Measurements from ENCODE around the gene RABGAP1L. TPM values are rescaled to one million over a fixed set of nuclear protein-coding genes. Genes with fewer than 3 reads are reported as not detected.
A peak's percentile ranks its signal among the peaks of the same experiment; 100 is the strongest.

The RABGAP1L gene
- total RNA-seq, 2 experiments from 2014 or later, result 59.8 to 67.6 TPM

- Mint-ChIP-seq H3K9me3 (no peaks in the 10 kb centered on the region), H3K27ac (no peak overlapping the region), H3K27me3 (no peaks in the 10 kb centered on the region), H3K36me3 (ENCODE audit: low read depth) (no peaks in the 10 kb centered on the region), H3K4me3 (no peak overlapping the region), H3K4me1 (ENCODE audit: low read depth) (no peaks in the 10 kb centered on the region)
- intact Hi-C loops (cut with DNase I, micrococcal nuclease), result no loop called here
- ChIA-PET POLR2A (interaction anchor here (2.0 to 5.6 kb wide), 3 partner anchors 168 to 223 kb away, joined by 16 to 85 read pairs (median 24); partner anchors contain the start of genes CACYBP and MRPS14), CTCF (interaction anchor here (1.8 to 2.1 kb wide), 2 partner anchors 165 to 198 kb away, joined by 7 read pairs; partner anchors contain the start of gene CACYBP)
- DNase-seq, result peak in 1 of 14 experiments; percentile 8
- no peak overlapping the region for H3K27ac ChIP-seq (ENCODE audit: low read depth in 1 of 2, low read length in 2 of 2)
- peak overlapping the region; percentile 79 for H3K4me3 ChIP-seq (ENCODE audit: low read length)
- H3K9me3 ChIP-seq (ENCODE audit: control insufficient read depth in 1 of 2, insufficient read depth in 1 of 2, low read length in 2 of 2), result no peaks in the 10 kb centered on the region
- ATAC-seq (ENCODE audit: poor library complexity), result no peak
- TF ChIP-seq CTCF (IDR thresholded peaks at IDR 0.05), result no peak
- no peaks in the 10 kb centered on the region for H3K36me3 ChIP-seq (ENCODE audit: insufficient read depth, low read length)
- peaks cover 12% of the 10 kb centered on the region for H3K4me1 ChIP-seq (ENCODE audit: insufficient read depth, low read length)
- no peaks in the 10 kb centered on the region for H3K27me3 ChIP-seq (ENCODE audit: control insufficient read depth in 1 of 2, insufficient read depth in 2 of 2, low read length in 2 of 2)
Observed at GRCh38 chr1:174800876-174801275, 641.6 kb downstream of the RABGAP1L start.

GRCh38 chr1:174809755-174810280 lies 650.5 kb downstream of the RABGAP1L start:
- intact Hi-C loops (cut with DNase I, micrococcal nuclease), result no loop called here
- Mint-ChIP-seq H3K9me3 (no peaks in the 10 kb centered on the region), H3K27me3 (no peaks in the 10 kb centered on the region), H3K36me3 (ENCODE audit: low read depth) (peaks cover 14% of the 10 kb centered on the region), H3K27ac (no peak overlapping the region), H3K4me1 (ENCODE audit: low read depth) (peaks cover under 1% of the 10 kb centered on the region), H3K4me3 (no peak overlapping the region)
- DNase-seq (no peak), ATAC-seq (ENCODE audit: poor library complexity) (no peak)
- no peak for TF ChIP-seq CTCF (IDR thresholded peaks at IDR 0.05)
- Histone ChIP-seq H3K27me3 (ENCODE audit: control insufficient read depth in 1 of 2, insufficient read depth in 2 of 2, low read length in 2 of 2) (no peaks in the 10 kb centered on the region), H3K4me3 (ENCODE audit: low read length) (no peak overlapping the region), H3K4me1 (ENCODE audit: insufficient read depth, low read length) (no peaks in the 10 kb centered on the region), H3K27ac (ENCODE audit: low read depth in 1 of 2, low read length in 2 of 2) (no peak overlapping the region), H3K36me3 (ENCODE audit: insufficient read depth, low read length) (no peaks in the 10 kb centered on the region), H3K9me3 (ENCODE audit: control insufficient read depth in 1 of 2, insufficient read depth in 1 of 2, low read length in 2 of 2) (no peaks in the 10 kb centered on the region)
- POLR2A ChIA-PET, result no interaction called here
- CTCF ChIA-PET, result interaction anchor here (1.5 kb wide), 1 partner anchor 12 kb away, joined by 3 read pairs; no protein-coding TSS in a partner anchor

GRCh38 chr1:174812016-174812415 lies 652.7 kb downstream of the RABGAP1L start:
- DNase-seq (no peak), ATAC-seq (ENCODE audit: poor library complexity) (no peak)
- CTCF ChIA-PET, result no interaction called here
- no peaks in the 10 kb centered on the region for H3K36me3 ChIP-seq (ENCODE audit: insufficient read depth, low read length)
- Mint-ChIP-seq H3K9me3 (no peaks in the 10 kb centered on the region), H3K27ac (no peak overlapping the region), H3K27me3 (no peaks in the 10 kb centered on the region), H3K4me1 (ENCODE audit: low read depth) (peaks cover 4% of the 10 kb centered on the region), H3K4me3 (no peak overlapping the region), H3K36me3 (ENCODE audit: low read depth) (peaks cover 18% of the 10 kb centered on the region)
- H3K27me3 ChIP-seq (ENCODE audit: control insufficient read depth in 1 of 2, insufficient read depth in 2 of 2, low read length in 2 of 2), result no peaks in the 10 kb centered on the region
- intact Hi-C loops (cut with DNase I, micrococcal nuclease), result no loop called here
- TF ChIP-seq CTCF (IDR thresholded peaks at IDR 0.05), result no peak
- POLR2A ChIA-PET, result interaction anchor here (1.2 to 1.3 kb wide), 2 partner anchors 12 kb away, joined by 4 to 8 read pairs; no protein-coding TSS in a partner anchor
- H3K27ac ChIP-seq (ENCODE audit: low read depth in 1 of 2, low read length in 2 of 2), result no peak overlapping the region
- H3K4me1 ChIP-seq (ENCODE audit: insufficient read depth, low read length), result no peaks in the 10 kb centered on the region
- no peak overlapping the region for H3K4me3 ChIP-seq (ENCODE audit: low read length)
- no peaks in the 10 kb centered on the region for H3K9me3 ChIP-seq (ENCODE audit: control insufficient read depth in 1 of 2, insufficient read depth in 1 of 2, low read length in 2 of 2)

All from CD4-positive, alpha-beta T cell (primary cell).